Activated CD8-positive, alpha-beta memory T cell treated with anti-CD3 and anti-CD28 coated beads for 48 hours (primary cell): Measurements from ENCODE around the gene ABCB4.

ENCODE experiments used
- DNase-seq, 3 experiments: peaks; one replicate each; pipeline ENCODE4 v3.0.0-alpha.2; 2020; ENCODE audit warnings: low read depth in 2 of 3, low spot score in 2 of 3

Gene ABCB4

DNA sequence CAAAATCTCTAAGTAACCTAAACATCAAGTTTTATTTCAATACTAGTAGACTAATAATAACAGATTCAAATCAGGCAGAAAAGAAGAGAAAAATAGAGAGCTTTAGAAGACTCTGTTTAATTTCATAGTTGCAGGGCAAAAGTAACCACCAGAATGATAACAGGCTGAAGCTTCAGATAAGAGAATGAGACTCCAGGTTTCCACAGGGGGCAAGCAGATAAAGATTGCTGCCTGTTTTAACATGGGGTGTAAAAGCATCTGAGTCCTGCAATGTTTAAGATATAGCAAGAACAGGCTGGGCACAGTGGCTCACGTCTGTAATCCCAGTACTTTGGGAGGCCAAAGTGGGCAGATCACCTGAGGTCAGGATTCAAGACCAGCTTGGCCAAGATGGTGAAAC lies 119.0 kb downstream of the ABCB4 start:
- DNase-seq, result no peak

DNA sequence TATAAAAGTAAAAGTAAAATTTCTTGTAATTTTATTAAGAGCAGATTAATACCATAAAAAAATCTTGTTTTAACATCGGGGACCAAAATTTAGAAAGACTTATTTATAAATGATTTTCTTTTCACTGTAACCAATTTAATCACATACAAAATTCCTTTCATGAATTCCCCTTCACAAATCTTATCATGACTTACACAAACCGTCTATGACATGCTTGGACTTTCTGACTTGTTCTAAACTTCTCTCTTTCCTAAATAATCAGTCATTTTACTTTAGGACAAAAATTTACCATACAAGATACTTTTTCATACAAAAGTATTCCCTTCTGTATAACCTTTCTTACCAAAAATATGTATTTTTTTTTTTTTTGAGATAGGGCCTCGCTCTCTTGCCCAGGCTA lies 120.7 kb downstream of the ABCB4 start:
- DNase-seq, result no peak
